ENCODE data around the gene SWAP70.
"Not testable (repeated sequence)": the region's sequence is repeated elsewhere in the genome, so short reads cannot be mapped to it uniquely, and the experiment has no call there.

Gene SWAP70

DNA sequence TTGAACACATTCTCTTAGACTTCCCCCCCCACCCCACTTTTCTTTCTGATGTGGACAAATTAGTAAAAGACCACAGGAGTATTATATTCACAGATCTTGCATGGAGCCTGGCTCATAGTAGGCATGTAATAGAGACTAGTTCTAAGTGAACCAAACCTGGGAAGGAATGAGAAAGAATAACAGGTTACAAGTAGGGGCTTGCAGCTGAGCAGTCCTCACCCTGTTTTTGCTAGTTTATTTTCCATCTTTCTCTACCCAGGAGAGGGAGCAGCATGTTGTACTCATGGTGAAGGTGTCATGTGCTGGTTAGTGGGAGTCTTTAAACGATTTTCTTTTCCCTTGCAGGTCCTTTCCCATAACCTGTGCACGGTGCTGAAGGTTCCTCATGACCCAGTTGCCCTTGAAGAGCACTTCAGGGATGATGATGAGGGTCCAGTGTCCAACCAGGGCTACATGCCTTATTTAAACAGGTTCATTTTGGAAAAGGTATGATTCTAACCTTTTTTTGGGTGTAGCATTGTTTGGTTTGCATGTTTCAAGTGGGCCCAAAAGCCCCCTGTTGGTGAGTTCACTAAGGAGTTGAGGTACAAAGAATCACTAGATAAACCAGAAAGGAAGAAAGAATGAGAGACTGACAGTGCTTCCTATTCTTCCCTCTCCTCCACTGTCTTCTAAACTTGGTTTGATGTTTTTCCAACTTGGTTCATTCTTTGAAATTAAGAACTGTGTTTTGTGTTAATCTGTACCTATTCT lies 30.1 kb downstream of the SWAP70 start:
- DNase-seq, result no peak

DNA sequence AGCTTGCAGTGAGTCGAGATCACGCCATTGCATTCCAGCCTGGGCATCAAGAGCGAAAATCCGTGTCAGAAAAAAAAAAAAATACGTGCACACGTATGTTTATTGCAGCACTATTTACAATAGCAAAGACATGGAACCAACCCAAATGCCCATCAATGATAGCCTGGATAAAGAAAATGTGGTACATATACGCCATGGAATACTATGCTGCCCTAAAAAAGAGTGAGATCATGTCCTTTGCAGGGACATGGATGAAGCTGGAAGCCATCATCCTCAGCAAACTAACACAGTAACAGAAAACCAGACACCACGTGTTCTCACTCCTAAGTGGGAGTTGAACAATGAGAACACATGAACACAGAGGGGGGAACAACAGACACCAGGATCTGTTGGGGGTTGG lies 31.4 kb downstream of the SWAP70 start:
- not testable (repeated sequence) for DNase-seq

DNA sequence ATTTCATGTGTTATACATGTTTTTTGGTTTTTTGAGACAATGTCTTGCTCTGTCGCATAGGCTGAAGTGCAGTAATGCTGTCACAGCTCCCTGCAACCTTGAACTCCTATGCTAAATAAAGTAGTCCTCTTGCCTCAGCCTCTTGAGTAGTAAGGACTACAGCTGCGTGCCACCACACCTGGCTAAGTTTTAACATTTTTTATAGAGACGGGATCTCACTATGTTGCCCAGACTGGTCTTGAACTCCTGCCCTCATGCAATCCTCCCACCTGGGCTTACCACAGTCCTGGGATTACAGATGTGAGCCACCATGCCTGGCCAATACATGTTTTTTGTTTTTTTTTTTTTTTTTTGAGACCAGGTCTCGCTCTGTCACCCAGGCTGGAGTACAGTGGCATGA lies 33.9 kb downstream of the SWAP70 start:
- no peak for DNase-seq

DNA sequence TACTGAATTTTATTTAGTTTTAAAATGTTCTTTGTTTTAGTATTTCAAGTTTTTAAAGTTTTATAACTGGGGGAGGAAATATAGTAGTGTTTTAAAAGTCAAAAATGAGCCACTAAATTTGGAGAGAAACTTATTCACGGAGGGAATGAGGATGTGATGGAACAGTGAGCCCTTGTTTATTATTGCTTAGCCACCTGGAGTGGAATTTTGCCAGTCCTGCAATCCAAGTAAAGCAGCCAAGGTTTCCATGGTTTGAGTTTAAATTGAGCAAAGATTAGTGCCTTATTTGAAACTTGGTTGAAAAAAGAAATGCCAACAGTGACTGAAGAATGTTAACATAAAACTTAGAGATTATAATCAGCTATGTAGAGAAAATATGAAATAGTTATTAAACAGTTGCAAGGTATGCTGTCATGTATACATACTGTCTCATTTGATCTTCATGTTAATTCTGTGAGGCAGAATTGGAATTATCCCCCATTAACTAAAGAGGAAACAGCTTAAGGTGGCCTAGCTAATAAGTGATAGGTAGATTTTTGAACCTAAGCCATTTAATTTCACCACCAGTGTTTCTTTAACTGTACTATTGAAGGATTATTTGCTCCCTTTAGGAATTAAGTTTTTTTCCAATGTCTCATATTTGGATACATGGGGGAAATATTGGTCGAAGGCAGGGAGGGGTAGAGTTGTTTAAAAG lies 36.4 kb downstream of the SWAP70 start:
- DNase-seq, result no peak

DNA sequence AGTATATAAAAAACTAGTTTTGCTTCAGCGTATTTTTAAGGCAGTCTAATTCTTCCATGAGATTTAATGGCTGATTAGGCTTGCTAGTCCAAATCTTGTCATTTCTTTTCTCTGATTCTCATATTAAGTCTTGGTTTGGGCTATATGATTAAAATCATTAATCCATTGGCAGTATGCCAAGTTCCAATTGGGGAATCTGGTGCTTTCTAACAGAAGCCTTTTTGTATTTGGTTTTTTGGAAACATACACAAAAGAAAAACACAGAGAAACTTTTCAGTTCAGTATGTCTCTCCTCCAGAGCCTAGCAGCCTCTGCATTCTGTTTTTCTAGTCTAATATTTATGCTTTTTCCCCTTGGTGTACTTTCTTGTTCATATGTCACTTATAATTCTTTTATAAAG lies 37.9 kb downstream of the SWAP70 start:
- DNase-seq, result no peak

DNA sequence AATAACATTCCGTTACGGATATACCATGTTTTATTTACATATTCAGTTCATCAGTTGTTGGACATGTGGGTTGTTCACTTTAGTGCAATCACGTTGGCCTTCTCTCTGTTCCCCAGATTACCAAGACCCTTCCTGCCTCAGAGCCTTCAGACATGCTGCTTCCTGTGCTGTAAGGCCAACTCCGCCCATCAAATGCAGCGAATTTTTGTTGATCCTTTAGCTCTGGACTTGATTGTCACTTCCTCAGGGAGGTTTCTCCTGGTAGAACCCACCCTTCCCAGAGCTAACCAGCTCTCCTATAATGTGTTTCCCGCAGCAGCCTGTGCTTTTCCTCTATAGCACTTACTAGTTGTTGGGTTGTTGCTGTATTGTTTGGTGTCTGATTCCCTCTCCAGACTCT lies 39.4 kb downstream of the SWAP70 start:
- no peak for DNase-seq

DNA sequence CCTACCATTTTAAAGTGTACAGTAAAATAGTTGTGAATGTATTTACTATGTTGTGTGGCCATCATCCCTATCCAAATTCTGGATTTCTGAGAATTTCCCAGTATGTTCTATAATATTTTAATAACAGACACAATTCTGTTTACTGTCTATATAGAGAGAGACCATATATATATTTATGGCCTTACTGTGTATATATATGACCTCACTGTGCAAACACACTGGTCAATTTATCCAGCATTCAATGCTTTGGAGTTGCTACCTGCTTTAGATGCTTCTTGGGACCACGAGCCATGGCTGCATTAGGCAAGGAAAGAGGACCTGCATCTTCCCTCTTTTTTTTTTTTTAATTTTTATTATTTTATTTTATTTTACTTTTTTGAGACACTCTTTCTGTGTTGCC lies 40.2 kb downstream of the SWAP70 start:
- DNase-seq, result no peak

DNA sequence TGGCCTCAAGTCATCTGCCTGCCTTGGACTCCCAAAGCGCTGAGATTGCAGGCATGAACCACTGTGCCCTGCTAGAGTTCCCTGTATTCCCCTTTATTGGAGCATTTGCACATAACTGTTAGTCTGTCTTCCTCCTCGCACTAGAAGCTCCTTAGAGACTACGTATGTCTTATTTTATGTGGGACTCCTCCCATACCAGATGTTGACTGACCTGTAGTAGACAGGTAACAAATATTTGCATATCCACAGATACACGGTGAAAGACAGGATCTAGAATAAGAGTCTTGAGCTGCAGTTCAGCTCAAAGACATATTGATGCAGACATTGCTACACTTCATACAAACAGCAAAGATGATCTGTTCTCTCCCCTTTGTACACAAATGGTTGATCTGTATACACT lies 40.7 kb downstream of the SWAP70 start:
- no peak for DNase-seq

DNA sequence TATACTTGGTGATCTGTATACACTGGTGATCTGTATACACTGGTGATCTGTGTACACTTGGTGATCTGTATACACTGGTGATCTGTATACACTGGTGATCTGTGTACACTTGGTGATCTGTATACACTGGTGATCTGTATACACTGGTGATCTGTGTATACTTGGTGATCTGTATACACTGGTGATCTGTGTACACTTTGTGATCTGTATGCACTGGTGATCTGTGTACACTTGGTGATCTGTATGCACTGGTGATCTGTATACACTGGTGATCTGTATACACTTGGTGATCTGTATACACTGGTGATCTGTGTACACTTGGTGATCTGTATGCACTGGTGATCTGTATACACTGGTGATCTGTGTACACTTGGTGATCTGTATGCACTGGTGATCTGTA lies 41.5 kb downstream of the SWAP70 start:
- DNase-seq, result not testable (repeated sequence)

DNA sequence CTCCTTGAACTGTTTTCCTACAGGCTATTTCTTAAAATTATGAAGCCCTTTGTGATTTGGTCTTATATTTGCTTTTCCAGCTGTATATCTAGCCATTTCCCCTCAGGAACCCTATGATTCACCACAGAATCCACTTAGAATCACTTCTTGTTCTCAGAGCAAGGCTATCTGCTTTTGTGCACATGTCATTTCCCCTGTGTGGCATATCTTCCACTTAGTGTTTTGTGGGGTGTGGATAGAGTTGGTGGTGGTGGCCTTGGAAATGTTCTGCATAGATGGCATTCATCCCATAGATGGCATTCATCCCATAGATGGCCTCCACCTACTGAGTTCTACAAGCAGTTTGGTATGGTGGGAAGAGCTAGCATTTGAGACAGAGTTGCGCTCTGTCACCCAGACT lies 44.7 kb downstream of the SWAP70 start:
- no peak for DNase-seq

DNA sequence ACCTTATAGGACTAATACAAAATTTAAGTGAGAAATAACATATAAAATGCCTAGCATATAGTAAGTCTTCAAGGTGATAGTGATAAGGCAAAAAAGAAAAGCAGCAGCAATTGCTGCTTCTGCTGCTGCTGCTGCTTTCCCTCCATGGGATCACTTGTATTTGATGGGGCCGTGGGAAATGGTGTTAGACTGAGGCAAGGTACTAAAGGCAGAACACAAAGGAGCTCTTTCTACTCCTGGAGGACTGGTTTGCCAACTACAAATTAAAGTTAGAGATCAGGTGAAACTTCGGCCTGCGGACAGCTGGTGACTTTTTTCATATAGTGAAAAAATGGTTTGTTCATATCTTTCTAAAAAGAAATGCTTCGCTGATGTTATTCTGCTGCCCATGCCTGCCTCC lies 46.3 kb downstream of the SWAP70 start:
- DNase-seq, result no peak

DNA sequence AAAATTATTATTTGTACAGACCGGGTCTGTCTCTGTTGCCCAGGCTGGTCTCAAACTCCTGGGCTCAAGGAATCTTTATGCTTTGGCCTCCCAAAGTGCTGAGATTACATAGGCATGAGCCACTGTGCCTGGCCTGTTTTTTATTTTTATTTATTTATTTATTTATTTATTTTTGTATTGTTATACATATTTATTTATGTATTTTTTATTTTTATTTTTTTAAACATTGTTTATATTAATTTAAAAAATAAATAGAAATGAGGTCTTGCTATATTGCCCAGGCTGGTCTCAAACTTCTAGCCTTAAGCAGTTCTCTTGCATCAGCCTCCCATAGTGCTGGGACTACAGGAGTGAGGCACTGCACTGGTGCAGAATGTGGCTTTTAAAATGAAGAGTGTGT lies 47.0 kb downstream of the SWAP70 start:
- DNase-seq, result no peak

DNA sequence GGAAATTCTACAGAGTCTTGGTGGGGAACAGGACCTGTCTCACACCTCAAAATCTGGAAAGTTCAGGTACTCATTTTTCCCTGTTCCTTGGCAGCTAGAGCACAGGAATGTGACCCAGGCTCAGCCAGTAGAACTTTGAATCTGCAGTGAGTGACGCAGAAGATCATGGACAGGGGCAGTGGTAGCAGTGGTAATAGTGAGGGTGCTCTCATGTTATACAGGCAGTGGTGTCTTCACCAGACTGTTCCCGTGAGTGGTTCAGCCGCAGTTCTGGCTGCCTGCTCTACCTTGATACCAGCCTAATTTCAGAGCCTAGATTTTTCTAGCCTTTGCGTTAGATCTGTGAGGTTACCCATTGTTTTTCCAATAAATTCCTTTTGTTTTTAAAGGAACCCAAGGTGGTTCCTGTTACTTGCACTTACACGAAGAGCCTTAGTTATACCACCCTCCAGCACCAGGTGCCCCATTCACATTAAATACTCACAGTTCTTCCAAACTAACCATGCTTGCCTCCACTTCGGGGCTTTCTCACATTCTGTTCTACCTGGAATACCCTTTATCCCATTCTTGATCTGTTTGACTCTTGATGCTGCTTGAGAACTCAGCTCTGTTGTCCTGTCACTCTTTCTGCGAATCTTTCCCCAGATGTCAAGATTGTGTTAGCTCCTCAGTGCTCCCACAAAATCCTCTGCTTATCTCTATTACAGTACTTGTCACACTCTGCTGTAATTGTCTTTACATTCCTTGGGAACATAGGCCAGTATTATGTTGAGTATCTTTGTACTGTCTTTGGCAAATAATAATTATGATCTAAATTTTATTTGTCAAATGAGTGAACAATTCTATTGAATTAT lies 47.8 kb downstream of the SWAP70 start:
- DNase-seq, result no peak

DNA sequence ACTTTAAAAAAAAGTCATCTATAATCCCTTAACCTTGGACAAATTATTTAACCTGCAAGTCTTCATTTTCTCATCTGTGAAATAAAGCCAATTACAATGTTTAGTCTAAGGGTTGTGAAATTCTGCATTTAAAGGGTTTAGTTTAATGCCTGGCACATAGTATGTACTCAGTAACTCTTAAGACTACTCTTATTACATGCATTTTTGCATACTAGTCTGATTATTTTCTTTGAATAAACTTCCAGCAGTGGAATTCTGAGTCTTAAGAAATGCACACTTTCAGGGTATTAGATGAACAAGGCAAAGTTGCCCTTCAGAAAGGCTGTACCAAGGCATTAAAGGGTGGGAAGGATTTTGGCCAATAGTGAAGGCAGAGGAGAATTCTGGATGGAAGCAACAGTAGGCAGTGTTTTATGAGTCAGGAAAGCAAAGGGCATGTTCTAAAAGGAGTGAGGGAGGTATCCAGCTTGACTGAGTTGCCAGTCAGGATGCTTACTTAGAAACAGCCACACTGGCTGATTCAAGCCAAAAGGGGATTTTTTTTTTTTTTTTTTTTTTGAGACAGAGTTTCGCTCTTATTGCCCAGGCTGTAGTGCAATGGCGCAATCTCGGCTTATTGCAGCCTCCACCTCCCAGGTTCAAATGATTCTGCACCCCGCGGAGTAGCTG lies 50.5 kb downstream of the SWAP70 start:
- DNase-seq, result no peak

DNA sequence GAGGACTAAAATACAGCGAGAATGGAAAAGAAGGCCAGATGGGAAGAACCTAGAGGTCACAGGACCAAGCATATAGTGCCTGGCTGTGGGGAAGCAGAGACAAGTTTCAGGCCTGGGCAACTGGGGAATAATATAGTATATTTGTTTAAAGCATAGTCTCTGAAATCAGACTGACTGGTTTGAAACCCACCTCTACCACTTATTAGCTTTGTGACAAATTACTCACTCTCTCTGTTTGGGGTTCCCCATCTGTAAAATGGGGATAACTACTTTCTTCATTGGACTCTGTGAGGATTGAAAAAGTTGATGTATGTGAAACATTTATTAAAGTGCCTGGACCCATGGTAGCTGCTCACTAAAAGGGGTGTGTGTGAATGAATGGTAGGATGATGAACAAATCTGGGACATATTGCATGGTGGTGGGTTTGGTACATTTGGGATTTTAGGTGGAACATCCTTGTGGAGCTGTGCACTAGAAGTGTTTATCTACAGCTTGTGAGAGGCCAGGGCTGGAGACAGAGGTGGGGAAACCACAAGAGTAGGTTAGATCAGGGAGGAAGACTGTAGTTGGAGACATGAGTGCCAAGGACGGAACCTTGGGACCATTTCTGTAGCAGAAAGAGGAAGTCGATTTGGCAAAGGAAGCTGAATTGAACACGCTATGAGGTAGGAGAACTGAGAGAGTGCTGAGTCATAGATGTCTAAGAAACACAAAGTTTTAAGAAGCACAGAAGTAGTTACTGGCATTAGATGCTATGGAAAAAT lies 52.6 kb downstream of the SWAP70 start:
- DNase-seq, result no peak

DNA sequence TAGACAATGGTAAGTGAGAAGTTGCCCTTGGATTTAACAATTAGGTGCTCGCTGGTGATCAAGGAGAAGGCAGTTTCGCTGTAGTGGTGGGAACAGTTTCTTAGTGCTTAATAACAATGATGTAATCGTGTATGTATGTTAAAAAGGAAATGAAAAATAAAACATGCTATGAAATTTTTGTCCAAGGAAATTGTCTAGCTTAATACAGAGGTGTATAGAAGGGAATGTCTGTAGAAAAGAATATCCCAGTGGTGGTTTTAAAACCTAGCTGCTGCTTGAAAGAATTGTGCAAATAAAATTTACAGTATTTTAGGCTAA lies 53.1 kb downstream of the SWAP70 start:
- no peak for DNase-seq

DNA sequence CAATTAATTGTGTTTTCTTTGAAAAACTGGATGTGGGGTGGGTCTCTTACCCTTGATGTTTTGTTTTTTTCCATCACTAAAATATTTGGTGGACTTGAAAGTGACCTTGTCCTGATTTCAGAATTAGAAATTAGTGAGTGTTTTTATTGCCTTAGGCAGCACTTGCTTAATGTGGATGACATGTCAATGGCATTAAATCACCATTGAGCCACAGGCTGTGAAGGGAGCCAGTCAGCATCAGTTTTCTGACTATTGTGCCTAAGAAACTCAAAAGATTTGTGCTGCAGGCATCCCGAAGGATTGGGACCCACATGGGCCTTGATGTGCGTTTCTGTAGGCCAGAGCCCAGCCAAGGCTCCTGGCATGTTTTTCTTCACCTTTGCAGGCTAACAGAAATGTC lies 53.8 kb downstream of the SWAP70 start:
- no peak for DNase-seq

DNA sequence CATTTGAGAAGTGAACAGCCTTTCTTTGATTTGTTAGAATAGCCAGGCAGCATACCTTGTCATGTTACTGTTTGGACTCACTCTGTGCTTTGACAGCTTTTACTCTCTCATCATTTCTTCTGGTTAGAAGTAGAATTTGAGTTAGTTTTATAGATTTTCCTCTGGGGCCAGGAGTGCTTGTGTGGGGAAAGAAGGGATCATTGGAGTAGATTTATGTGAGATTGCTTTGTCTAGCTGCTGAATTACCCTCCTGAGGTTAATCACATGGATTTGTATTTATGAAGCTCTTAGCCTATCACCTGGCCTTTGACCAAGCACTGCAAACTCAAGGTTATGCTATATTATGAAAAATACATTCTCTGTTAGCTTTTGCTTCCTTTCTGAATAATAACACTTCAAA lies 54.3 kb downstream of the SWAP70 start:
- no peak for DNase-seq

DNA sequence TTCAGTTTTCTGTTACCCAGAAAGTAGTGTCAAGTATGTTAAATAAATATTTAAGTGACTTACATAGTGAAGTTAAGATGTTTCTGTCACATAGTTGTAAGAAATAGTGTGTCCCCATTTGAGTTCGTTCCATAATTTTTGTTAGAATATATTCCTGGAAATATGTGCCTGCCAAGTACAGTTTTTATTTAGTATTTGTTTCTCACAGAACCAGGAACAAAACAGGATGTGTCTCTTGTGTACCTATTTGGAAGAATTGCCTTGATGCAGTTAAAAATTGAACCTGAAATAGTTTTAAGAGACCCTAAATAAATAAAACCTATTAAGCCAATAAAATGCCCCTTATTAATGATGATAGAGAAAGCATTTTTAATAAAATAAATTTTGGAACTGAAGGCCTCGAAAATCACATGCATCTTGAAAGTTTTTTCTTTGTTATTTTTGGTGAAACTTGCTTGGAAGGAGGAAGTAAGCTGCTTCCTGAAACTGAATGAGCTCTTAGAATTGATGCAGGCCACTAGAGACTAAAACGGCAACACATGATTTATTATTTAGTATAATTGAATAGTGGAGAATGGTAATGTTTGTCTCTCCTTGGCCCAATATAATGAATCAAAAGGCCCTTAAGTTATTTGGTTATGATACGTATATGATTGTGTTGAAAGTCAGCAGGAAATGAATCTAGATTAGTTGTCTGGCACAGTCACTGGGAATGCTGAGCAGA lies 55.9 kb downstream of the SWAP70 start:
- no peak for DNase-seq

DNA sequence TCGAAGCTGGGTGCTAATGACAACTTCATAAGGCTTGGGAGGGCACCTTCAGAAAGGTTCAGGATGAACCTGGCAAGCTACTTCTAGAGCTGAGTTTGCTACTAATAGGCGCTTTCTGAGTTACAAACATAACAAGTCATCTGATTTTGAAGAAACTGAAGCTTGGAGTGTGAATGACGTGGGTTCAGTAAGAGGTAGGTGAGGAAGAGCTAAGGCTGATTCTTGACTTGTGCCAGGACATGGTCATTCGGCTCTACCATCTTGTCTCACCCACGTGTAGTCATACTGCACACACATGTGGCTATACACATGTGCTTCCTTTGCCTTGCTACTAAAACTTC lies 56.4 kb downstream of the SWAP70 start:
- DNase-seq, result no peak

DNA sequence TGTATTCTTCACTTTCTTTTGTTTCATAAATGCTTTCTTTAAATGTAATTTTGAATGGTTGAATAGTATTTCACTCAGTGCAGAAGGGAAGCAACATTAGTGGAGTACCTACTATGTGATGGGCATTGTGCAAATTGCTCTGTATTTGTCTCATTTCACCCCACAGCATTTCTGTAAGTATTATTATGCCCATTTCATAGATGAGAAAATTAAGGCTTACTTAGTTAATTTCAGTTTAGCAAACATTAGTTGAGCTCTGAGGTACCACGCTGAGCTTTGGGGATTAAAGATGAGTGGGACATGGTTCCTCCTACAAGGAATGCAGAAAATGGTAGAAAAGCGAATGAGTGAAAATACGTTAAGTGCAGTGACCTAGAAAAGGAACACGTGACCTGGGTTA lies 58.1 kb downstream of the SWAP70 start:
- no peak for DNase-seq

DNA sequence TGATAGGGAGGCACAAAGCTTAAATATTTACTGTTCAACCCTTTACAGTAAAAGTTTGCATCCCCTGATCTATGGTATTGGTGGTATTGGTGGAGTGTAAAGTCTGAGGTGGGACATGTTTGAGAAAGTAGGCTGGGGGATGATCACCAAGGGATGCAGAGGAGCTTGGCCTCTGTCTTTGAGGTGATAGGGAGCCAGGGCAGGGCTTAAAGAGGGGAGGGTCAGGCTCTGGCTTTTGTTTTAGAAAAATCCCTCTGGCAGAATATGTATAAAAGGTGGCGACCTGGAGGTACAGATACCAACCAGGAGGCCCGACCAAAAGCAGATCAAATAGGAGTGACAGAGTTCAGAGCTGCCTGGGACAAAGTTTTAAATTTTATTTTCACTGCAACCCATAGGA lies 59.0 kb downstream of the SWAP70 start:
- no peak for DNase-seq
